ENCODE results near the gene TMED3.
"Not testable (repeated sequence)": the region's sequence is repeated elsewhere in the genome, so short reads cannot be mapped to it uniquely, and the experiment has no call there.

Gene TMED3

DNA sequence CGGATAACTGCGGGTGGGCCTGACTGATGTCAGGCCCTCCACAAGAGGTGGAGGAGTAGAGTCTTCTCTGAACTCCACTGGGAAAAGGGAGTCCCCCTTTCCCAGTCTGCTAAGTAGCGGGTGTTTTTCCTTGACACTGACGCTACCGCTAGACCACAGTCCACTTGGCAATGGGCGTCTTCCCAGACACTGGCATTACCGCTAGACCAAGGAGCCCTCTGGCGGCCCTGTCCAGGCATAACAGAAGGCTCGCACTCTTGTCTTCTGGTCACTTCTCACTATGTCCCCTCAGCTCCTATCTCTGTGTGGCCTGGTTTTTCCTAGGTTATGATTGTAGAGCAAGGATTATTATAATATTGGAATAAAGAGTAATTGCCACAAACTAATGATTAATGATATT lies 9.1 kb downstream of the TMED3 start:
- DNase-seq: not testable (repeated sequence)

DNA sequence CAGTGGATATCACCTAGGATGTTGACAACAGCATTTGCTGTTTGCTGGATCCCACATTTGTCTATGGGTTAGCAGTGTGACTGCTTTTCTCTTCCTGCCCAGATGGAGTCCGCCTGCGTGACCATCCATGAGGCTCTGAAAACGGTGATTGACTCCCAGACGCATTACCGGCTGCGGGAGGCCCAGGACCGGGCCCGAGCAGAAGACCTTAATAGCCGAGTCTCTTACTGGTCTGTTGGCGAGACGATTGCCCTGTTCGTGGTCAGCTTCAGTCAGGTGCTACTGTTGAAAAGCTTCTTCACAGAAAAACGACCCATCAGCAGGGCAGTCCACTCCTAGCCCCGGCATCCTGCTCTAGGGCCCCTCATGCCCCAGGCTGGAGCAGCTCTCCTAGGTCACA lies 11.0 kb downstream of the TMED3 start:
- DNase-seq: no peak

GRCh38 chr15:79322306-79322705 lies 11.4 kb downstream of the TMED3 start:
- no peak for DNase-seq

GRCh38 chr15:79322945-79323344 lies 12.0 kb downstream of the TMED3 start:
- DNase-seq: no peak

DNA sequence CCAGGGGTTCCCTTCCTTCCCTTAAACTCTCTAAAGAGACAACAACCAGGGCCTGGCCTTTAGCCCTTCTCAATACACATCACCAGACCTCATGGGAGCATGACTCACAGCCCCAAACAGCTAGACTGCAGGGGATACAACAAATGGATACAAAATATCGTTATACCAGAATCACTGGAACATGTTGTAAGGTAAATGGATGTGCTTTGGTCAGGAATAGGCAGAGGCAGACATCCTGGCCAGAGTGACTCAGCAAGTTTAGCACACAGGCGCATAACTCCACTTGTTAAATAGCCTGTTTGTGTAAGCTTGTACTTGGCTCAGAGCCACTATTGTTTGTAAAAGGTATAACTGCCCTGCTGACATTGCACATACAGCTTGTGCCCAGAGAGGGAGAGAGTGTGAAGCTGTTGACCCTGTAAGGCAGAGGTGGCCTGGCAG lies 18.3 kb downstream of the TMED3 start:
- DNase-seq: no peak

GRCh38 chr15:79332824-79333510 lies 22.1 kb downstream of the TMED3 start:
- no peak for DNase-seq

- DNase-seq: no peak
These were observed 26.7 kb downstream of the TMED3 start for GRCh38 chr15:79337591-79337990.

- no peak for DNase-seq
These were observed 28.8 kb downstream of the TMED3 start for GRCh38 chr15:79339588-79340314.

DNA sequence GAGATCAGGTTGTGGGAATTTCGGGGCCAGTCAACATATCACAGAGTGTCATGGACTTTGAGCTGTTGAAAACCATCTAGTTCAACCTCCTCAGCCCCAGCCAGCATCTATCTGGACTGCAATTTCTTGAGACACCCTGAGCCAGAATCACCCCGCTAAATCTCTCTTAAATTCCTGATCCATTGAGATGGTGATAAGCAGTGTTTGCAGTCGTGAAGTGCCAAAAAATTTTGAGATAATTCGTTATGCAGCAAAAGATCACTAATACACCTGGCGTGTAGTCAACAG lies 29.3 kb downstream of the TMED3 start:
- DNase-seq: no peak

- no peak for DNase-seq
These were observed 30.5 kb downstream of the TMED3 start for GRCh38 chr15:79341396-79341795.

GRCh38 chr15:79349525-79349924 lies 38.6 kb downstream of the TMED3 start:
- no peak for DNase-seq

- no peak for DNase-seq
These were observed 41.3 kb downstream of the TMED3 start for GRCh38 chr15:79352206-79352605.

DNA sequence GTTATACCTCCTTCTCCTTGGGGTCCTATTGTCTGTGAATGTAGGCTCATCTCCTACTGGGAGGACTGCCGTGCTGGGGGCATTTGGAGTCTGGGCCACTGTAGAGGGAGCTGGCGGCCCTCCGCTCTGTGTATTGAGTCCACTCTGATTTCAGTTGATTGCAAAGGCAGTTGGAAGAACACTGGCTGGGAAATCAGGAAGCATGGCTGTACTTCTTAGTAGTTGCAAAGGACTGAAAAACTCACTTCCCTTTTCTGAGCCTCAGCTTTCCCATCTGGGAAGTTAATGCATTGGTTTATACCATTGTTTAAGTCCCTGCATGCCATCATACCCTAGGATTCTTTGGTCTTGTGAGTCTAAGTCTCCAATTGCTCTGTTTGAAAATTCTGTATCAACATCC lies 46.7 kb downstream of the TMED3 start:
- no peak for DNase-seq

DNA sequence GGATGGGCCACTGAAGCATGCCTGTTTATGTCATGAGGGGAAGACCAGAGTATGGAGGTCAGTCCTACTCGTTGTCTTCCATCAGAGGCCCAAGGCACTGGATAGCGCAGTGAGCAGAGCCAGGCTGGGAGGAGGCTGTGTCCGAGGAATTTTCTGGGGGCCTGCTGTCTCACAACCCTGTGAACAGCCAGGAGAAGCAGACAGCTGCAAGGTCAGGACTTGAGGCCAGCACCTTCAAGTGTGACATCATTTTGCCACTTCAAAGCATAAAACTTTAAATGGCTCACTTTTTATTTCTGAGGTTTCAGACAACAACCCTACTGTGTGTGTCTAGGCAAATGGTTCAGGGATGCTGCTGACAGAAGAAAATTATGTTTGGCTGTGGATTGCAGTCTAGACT lies 47.2 kb downstream of the TMED3 start:
- DNase-seq: no peak

DNA sequence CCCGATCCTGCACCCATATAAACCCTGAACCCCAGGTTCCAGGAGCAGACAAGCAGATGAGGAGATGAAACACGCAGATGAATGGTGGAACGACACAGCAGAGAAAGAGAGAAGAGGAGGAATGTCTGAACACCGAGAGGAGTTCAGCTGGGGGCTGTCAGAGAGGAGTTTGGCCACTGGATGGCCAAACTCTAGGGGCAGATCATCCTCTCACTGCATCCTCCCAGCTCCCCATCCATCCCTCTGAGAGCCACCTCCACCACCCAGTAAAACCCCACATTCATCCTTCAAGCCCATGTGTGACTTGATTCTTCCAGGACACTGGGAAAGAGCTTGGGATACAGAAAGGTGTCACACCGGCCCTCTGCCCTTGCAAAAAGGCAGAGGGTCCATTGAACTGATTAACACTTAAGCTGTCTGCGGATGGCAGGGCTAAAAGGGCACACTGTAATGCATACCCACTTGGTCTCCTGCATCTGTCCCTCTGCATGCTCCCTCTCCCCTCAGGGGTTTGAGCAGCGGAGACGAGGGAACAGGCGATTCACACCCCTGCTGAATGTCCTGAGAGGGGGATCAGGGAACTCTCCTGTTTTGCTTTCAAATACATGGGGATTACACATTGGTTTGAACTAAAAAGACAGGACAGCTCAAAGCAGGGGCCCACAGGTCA lies 53.8 kb downstream of the TMED3 start:
- no peak for DNase-seq

GRCh38 chr15:79365765-79366164 lies 54.9 kb downstream of the TMED3 start:
- DNase-seq: no peak

- no peak for DNase-seq
These were observed 55.8 kb downstream of the TMED3 start for GRCh38 chr15:79366691-79367090.

- DNase-seq: no peak
These were observed 59.8 kb downstream of the TMED3 start for GRCh38 chr15:79370716-79371115.

DNA sequence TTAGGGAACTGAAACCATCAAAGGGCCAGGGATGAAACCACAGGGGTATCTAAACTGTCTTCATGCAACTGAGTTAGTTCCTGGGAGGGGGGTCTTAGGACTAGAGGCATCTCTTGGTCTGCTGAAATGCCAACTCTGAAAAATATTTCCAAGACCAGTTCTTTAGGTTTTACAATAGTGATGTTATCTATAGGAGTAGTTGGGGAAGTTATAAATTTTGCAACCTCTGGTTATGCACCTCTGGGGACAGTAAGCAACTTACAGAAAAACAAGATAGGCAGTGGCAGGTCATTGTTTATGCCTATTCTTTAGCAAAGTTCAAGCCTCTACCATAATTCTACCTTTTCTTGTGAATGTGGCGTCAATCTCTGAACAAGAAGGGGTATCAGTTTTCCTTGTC lies 60.7 kb downstream of the TMED3 start:
- no peak for DNase-seq

- no peak for DNase-seq
These were observed 61.5 kb downstream of the TMED3 start for GRCh38 chr15:79372428-79372827.

Data from left hindlimb (tissue), 1 donor.